Measurements from ENCODE around the gene CLCF1.

CLCF1 gene

DNA sequence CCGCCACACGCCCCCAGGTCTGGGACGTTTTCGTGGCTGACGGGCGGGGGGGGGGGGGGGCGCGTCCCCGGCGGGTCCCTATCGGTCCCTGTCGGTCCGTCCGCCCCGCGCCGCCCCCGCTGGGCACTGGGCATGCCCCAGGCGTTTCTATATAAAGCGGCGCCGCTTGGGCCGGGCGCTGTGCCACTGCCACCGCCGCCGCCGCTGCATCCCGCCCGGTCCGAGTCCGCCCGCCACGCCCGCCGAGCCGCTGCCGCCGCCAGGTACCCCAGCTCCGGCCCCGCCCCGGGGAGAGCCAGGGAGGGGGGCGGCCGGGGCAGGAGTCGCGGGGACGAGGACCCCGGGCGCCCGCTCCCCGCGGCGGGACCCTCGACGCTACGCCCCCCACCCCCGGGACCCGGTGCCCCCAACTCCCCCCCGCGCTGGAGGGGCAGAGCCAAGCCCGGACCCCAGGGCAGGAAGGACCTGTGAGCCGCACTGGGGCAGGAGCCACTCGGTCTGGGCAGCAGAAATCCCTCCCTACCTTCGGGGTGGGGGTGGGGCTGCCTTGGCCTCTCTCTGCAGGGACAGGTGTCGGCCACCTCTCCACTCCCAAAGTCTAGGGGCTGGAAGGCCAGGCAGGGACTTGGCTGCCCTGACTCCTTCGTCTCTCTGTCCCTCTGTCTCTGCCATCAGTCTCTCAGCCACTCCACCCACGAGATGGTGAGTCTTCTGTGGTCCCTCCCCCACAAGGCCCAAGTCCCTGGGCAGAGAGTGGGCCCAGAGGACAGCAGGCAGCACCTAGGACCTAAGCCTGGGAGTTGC, 42.3 kb upstream of the CLCF1 start, which contains the start of gene CARNS1:
Gene CARNS1, plus strand, starts transcription at position 178 of the 804 bp plus-strand sequence. Its CDS starts 522 bp downstream, at position 700.
- H3K36me3 ChIP-seq (ENCODE audit: control insufficient read depth in 1 of 2, insufficient read depth in 2 of 2, low read length in 2 of 2), result no peaks in the 10 kb centered on the region
- no peak within 1 kb of the TSS for H3K4me3 ChIP-seq (ENCODE audit: low read depth in 1 of 2, low read length in 2 of 2)
- H3K27me3 ChIP-seq (ENCODE audit: low read depth, low read length), result peaks cover 7% of the 10 kb centered on the region
- H3K27ac ChIP-seq (ENCODE audit: low read length), result no peak within 1 kb of the TSS
- H3K4me1 ChIP-seq (ENCODE audit: control insufficient read depth in 1 of 2, insufficient read depth in 2 of 2, low read length in 2 of 2), result peaks cover 0 to 37% of the 10 kb centered on the region in 2 donors
- H3K9me3 ChIP-seq (ENCODE audit: control insufficient read depth in 1 of 2, low read length in 2 of 2), result no peaks in the 10 kb centered on the region

DNA sequence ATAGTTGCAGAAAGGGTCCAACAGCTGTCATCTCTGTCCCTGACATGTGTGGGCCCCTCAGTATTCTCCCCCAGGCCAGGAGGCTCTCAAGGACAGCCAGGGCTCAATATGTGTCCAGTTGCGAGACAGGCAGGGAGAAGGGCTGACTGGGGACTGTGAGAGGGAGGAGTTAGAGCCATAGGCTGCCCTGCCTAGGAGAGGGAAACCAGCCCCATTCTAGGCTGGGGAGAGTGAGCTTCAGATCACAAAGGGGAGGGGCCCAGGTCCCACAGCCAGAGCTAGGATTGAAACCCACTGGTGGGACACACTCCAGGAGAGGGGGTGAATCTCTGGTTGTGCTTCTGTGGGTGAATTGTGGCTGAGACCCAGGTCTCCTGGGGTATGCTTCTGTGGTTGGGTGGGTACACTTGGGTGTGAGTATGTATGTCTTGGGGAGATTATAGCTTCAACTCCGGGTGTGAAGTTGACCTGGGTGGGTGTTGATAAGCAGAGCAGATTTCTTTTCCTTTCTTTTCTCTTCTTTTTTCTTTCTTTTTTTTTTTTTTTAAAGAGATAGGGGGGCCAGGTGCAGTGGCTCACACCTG, 40.0 kb upstream of the CLCF1 start:
- H3K36me3 ChIP-seq (ENCODE audit: control insufficient read depth in 1 of 2, insufficient read depth in 2 of 2, low read length in 2 of 2), result no peaks in the 10 kb centered on the region
- H3K4me3 ChIP-seq (ENCODE audit: low read depth in 1 of 2, low read length in 2 of 2), result no peak overlapping the region
- H3K27ac ChIP-seq (ENCODE audit: low read length), result no peak overlapping the region
- H3K9me3 ChIP-seq (ENCODE audit: control insufficient read depth in 1 of 2, low read length in 2 of 2), result no peaks in the 10 kb centered on the region
- peaks cover 7% of the 10 kb centered on the region for H3K27me3 ChIP-seq (ENCODE audit: low read depth, low read length)
- H3K4me1 ChIP-seq (ENCODE audit: control insufficient read depth in 1 of 2, insufficient read depth in 2 of 2, low read length in 2 of 2), result peaks cover 0 to 35% of the 10 kb centered on the region in 2 donors

- Histone ChIP-seq H3K4me1 (ENCODE audit: control insufficient read depth in 1 of 2, insufficient read depth in 2 of 2, low read length in 2 of 2) (peaks cover 0 to 35% of the 10 kb centered on the region in 2 donors), H3K27me3 (ENCODE audit: low read depth, low read length) (peaks cover 7% of the 10 kb centered on the region)
These were observed 39.2 kb upstream of the CLCF1 start for GRCh38 chr11:67412495-67413179.

GRCh38 chr11:67411785-67412152, 38.4 kb upstream of the CLCF1 start:
- Histone ChIP-seq H3K4me3 (ENCODE audit: low read depth in 1 of 2, low read length in 2 of 2) (no peak overlapping the region), H3K27ac (ENCODE audit: low read length) (no peak overlapping the region), H3K4me1 (ENCODE audit: control insufficient read depth in 1 of 2, insufficient read depth in 2 of 2, low read length in 2 of 2) (peaks cover 0 to 30% of the 10 kb centered on the region in 2 donors), H3K9me3 (ENCODE audit: control insufficient read depth in 1 of 2, low read length in 2 of 2) (no peaks in the 10 kb centered on the region), H3K27me3 (ENCODE audit: low read depth, low read length) (peaks cover 7% of the 10 kb centered on the region), H3K36me3 (ENCODE audit: control insufficient read depth in 1 of 2, insufficient read depth in 2 of 2, low read length in 2 of 2) (no peaks in the 10 kb centered on the region)

More at GRCh38 chr11:67412495-67413179, 39.2 kb upstream of the CLCF1 start:
- H3K4me3 ChIP-seq (ENCODE audit: low read depth in 1 of 2, low read length in 2 of 2), result no peak overlapping the region
- H3K27ac ChIP-seq (ENCODE audit: low read length), result no peak overlapping the region
- no peaks in the 10 kb centered on the region for H3K36me3 ChIP-seq (ENCODE audit: control insufficient read depth in 1 of 2, insufficient read depth in 2 of 2, low read length in 2 of 2)
- H3K9me3 ChIP-seq (ENCODE audit: control insufficient read depth in 1 of 2, low read length in 2 of 2), result no peaks in the 10 kb centered on the region

DNA sequence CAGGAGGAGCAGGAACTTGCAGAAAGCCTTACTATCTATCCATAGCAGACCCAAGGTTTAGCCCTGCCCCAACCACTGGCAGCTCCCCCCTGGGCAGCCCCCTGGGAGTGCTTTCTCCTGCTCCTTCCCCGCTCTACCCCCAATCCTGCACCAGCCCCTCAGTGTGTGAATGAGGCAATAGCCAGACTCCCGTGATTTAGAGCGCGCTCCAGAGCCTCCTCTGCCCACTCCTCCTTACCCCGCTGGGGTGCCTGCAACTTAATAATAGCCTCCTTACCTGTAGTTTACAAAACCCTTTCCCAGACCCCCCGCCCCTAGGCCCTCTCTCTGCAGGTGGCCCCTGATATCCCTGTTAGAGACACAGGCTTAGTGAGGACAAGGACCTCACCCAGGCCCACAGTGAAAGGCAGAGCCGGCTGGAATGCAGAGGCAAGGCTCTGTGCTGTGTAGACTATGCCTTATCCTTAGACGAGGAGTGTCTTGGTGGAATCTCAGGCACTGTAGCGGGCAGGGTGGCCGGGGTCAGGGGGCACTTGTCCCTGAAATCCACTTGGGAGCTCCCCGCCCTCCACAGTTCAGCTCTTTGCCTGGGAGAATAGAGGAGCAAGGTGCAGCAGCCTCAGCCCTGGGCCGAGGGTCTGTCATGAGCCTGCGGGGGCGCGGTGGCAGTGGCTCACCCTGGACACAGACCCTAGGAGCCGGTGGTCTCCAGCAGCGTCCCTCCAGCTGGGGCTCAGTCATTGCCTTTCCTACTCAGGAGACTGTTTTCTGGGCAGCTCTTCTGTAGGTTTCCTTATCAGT, 37.8 kb upstream of the CLCF1 start:
- H3K27ac ChIP-seq (ENCODE audit: low read length), result no peak overlapping the region
- no peaks in the 10 kb centered on the region for H3K9me3 ChIP-seq (ENCODE audit: control insufficient read depth in 1 of 2, low read length in 2 of 2)
- no peaks in the 10 kb centered on the region for H3K36me3 ChIP-seq (ENCODE audit: control insufficient read depth in 1 of 2, insufficient read depth in 2 of 2, low read length in 2 of 2)
- H3K4me3 ChIP-seq (ENCODE audit: low read depth in 1 of 2, low read length in 2 of 2), result no peak overlapping the region
- peaks cover 7% of the 10 kb centered on the region for H3K27me3 ChIP-seq (ENCODE audit: low read depth, low read length)
- peaks cover 0 to 25% of the 10 kb centered on the region in 2 donors for H3K4me1 ChIP-seq (ENCODE audit: control insufficient read depth in 1 of 2, insufficient read depth in 2 of 2, low read length in 2 of 2)

DNA sequence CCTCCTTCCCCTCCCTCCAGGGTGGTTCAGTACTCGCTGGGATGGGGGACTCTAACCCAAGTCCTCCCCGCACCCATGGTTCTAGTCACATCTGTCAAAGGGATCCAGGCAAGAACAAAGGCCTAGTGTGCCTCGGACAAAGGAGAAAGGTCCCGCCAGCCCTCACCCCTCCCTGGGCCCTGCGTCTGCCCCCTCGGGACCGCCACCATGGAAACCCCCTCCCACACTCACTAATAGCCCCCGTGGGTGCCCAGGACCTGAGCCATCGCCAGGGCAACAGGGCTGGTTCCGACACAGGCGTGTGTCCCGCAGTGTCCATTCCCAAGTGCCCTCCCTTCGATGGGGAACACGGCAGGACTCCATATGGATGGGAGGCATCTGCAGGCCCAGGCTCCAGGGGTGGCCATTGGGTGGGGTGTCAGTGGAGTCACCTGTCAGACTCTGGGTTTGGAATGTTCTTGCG, 37.0 kb upstream of the CLCF1 start:
- H3K27ac ChIP-seq (ENCODE audit: low read length), result no peak overlapping the region
- H3K27me3 ChIP-seq (ENCODE audit: low read depth, low read length), result peaks cover 7% of the 10 kb centered on the region
- no peaks in the 10 kb centered on the region for H3K9me3 ChIP-seq (ENCODE audit: control insufficient read depth in 1 of 2, low read length in 2 of 2)
- H3K4me1 ChIP-seq (ENCODE audit: control insufficient read depth in 1 of 2, insufficient read depth in 2 of 2, low read length in 2 of 2), result peaks cover 0 to 23% of the 10 kb centered on the region in 2 donors
- H3K4me3 ChIP-seq (ENCODE audit: low read depth in 1 of 2, low read length in 2 of 2), result no peak overlapping the region
- no peaks in the 10 kb centered on the region for H3K36me3 ChIP-seq (ENCODE audit: control insufficient read depth in 1 of 2, insufficient read depth in 2 of 2, low read length in 2 of 2)

DNA sequence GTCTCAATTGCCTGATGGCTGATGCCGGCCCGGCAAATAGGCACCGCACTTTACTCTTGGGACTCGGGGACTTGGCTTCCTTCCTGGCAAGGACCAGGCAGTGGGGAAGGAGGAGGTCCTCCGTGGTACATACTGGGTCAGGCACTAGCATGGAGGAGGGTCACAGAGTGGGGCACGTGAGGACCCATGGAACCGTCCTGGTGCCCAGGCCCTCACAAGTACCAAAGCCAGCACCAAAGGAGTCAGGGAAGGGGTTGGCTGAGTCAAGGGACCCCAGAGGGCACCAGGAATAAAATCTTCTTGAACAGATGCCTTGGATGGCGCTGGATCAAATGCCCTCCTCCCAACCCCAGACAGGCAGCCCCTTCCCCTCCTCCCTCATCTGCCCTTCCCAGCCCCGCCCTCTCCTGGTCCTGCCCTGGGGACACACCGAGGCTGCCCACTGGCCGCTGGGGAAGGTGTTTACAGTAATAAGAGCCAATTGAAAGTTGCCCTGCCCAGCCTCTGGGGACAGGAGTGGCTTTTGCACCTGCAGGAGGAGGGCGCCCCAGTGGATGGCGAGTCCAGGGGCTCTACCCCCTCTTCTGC, 36.5 kb upstream of the CLCF1 start:
- H3K27me3 ChIP-seq (ENCODE audit: low read depth, low read length), result peaks cover 7% of the 10 kb centered on the region
- no peak overlapping the region for H3K4me3 ChIP-seq (ENCODE audit: low read depth in 1 of 2, low read length in 2 of 2)
- H3K4me1 ChIP-seq (ENCODE audit: control insufficient read depth in 1 of 2, insufficient read depth in 2 of 2, low read length in 2 of 2), result peaks cover 0 to 18% of the 10 kb centered on the region in 2 donors
- no peaks in the 10 kb centered on the region for H3K9me3 ChIP-seq (ENCODE audit: control insufficient read depth in 1 of 2, low read length in 2 of 2)
- no peak overlapping the region for H3K27ac ChIP-seq (ENCODE audit: low read length)
- H3K36me3 ChIP-seq (ENCODE audit: control insufficient read depth in 1 of 2, insufficient read depth in 2 of 2, low read length in 2 of 2), result no peaks in the 10 kb centered on the region

- no peak overlapping the region for H3K4me3 ChIP-seq (ENCODE audit: low read depth in 1 of 2, low read length in 2 of 2)
- peaks cover 7% of the 10 kb centered on the region for H3K27me3 ChIP-seq (ENCODE audit: low read depth, low read length)
- peaks cover 0 to 17% of the 10 kb centered on the region in 2 donors for H3K4me1 ChIP-seq (ENCODE audit: control insufficient read depth in 1 of 2, insufficient read depth in 2 of 2, low read length in 2 of 2)
- no peaks in the 10 kb centered on the region for H3K9me3 ChIP-seq (ENCODE audit: control insufficient read depth in 1 of 2, low read length in 2 of 2)
- no peaks in the 10 kb centered on the region for H3K36me3 ChIP-seq (ENCODE audit: control insufficient read depth in 1 of 2, insufficient read depth in 2 of 2, low read length in 2 of 2)
- no peak overlapping the region for H3K27ac ChIP-seq (ENCODE audit: low read length)
These were observed 35.9 kb upstream of the CLCF1 start for GRCh38 chr11:67409261-67409666.

GRCh38 chr11:67408437-67409200, 35.2 kb upstream of the CLCF1 start:
- Histone ChIP-seq H3K27ac (ENCODE audit: low read length) (no peak overlapping the region), H3K36me3 (ENCODE audit: control insufficient read depth in 1 of 2, insufficient read depth in 2 of 2, low read length in 2 of 2) (no peaks in the 10 kb centered on the region)

GRCh38 chr11:67407688-67408163, 34.3 kb upstream of the CLCF1 start:
- Histone ChIP-seq H3K4me3 (ENCODE audit: low read depth in 1 of 2, low read length in 2 of 2) (no peak overlapping the region), H3K4me1 (ENCODE audit: control insufficient read depth in 1 of 2, insufficient read depth in 2 of 2, low read length in 2 of 2) (peaks cover 0 to 20% of the 10 kb centered on the region in 2 donors), H3K9me3 (ENCODE audit: control insufficient read depth in 1 of 2, low read length in 2 of 2) (no peaks in the 10 kb centered on the region), H3K27me3 (ENCODE audit: low read depth, low read length) (peaks cover 4% of the 10 kb centered on the region), H3K36me3 (ENCODE audit: control insufficient read depth in 1 of 2, insufficient read depth in 2 of 2, low read length in 2 of 2) (no peaks in the 10 kb centered on the region), H3K27ac (ENCODE audit: low read length) (no peak overlapping the region)

More at GRCh38 chr11:67408437-67409200, 35.2 kb upstream of the CLCF1 start:
- Histone ChIP-seq H3K9me3 (ENCODE audit: control insufficient read depth in 1 of 2, low read length in 2 of 2) (no peaks in the 10 kb centered on the region), H3K4me3 (ENCODE audit: low read depth in 1 of 2, low read length in 2 of 2) (no peak overlapping the region), H3K27me3 (ENCODE audit: low read depth, low read length) (peaks cover 7% of the 10 kb centered on the region), H3K4me1 (ENCODE audit: control insufficient read depth in 1 of 2, insufficient read depth in 2 of 2, low read length in 2 of 2) (peaks cover 0 to 17% of the 10 kb centered on the region in 2 donors)
